WTC11 (cell line): Measurements from ENCODE around the gene MAPKAPK3. TPM values are rescaled to one million over a fixed set of nuclear protein-coding genes. Genes with fewer than 3 reads are reported as not detected.

Source experiments
- ATAC-seq: fragments of 200-7000 bp; cut with Tn5 transposase; 2 replicates; pipeline ENCODE4 v1.10.0; 2021; ENCODE audit warnings: mild to moderate bottlenecking, moderate library complexity
- CTCF ChIA-PET: fragments of 300-600 bp; sonication (Branson Sonifier 250); formaldehyde crosslinking; loops from one replicate; lab custom pipeline; 2021; ENCODE audit warnings: antibody characterized with exemption; lab: Charles Lee
- POLR2A ChIA-PET: fragments of 350-600 bp; sonication (Branson Sonifier 250); formaldehyde crosslinking; loops from one replicate; lab custom pipeline; 2021; ENCODE audit warnings: antibody characterized with exemption; lab: Charles Lee
- DNase-seq: peaks from one replicate; pipeline ENCODE4 v3.0.0; 2021; ENCODE audit warnings: low spot score
- H3K27ac Mint-ChIP-seq: 2 replicates; pipeline ENCODE4 v1.8.0; 2021; ENCODE audit warnings: mixed read lengths
- H3K27me3 Mint-ChIP-seq: 2 replicates; pipeline ENCODE4 v1.8.0; 2021; ENCODE audit warnings: low read depth, mild to moderate bottlenecking, moderate library complexity, mixed read lengths
- H3K36me3 Mint-ChIP-seq: 2 replicates; pipeline ENCODE4 v1.8.0; 2021; ENCODE audit warnings: mixed read lengths
- H3K4me1 Mint-ChIP-seq: 2 replicates; pipeline ENCODE4 v1.8.0; 2022; ENCODE audit warnings: mixed read lengths
- H3K4me3 Mint-ChIP-seq: 2 replicates; pipeline ENCODE4 v1.8.0; 2021; ENCODE audit warnings: mild to moderate bottlenecking, moderate library complexity, mixed read lengths
- H3K9me3 Mint-ChIP-seq: 2 replicates; pipeline ENCODE4 v1.8.0; 2021; ENCODE audit warnings: mixed read lengths
- ATF2 ChIP-seq: sonication (generic); formaldehyde crosslinking; IDR thresholded peaks from 2 replicates; pipeline ENCODE4 v1.8.1; 2022; ENCODE audit warnings: low read depth, missing genetic modification reagents, borderline replicate concordance
- CREM ChIP-seq: sonication (generic); formaldehyde crosslinking; IDR thresholded peaks from 2 replicates; pipeline ENCODE4 v1.8.1; 2022; ENCODE audit warnings: mild to moderate bottlenecking, missing genetic modification reagents, moderate library complexity
- ELF4 ChIP-seq: sonication (generic); formaldehyde crosslinking; IDR thresholded peaks from 2 replicates; pipeline ENCODE4 v1.8.1; 2022; ENCODE audit warnings: low read depth, mild to moderate bottlenecking, moderate library complexity, missing genetic modification reagents
- EMX1 ChIP-seq: fragments of 250-450 bp; sonication (Bioruptor Pico); IDR thresholded peaks from 2 replicates; pipeline ENCODE4 v1.8.0; 2021; ENCODE audit warnings: mild to moderate bottlenecking
- FOXJ3 ChIP-seq: sonication (generic); formaldehyde crosslinking; IDR thresholded peaks from 2 replicates; pipeline ENCODE4 v1.9.0; 2021; ENCODE audit warnings: missing genetic modification reagents, mild to moderate bottlenecking, borderline replicate concordance
- FOXK1 ChIP-seq: sonication (generic); formaldehyde crosslinking; IDR thresholded peaks from 2 replicates; pipeline ENCODE4 v1.8.0; 2022; ENCODE audit warnings: mild to moderate bottlenecking, moderate library complexity, missing genetic modification reagents
- HMGA2 ChIP-seq: fragments of 250-450 bp; sonication (Bioruptor Pico); IDR thresholded peaks from 2 replicates; pipeline ENCODE4 v1.4.0; 2021; ENCODE audit warnings: mild to moderate bottlenecking, moderate library complexity
- IRF2 ChIP-seq: sonication (generic); formaldehyde crosslinking; IDR thresholded peaks from 2 replicates; pipeline ENCODE4 v1.8.0; 2022; ENCODE audit warnings: low read depth, missing genetic modification reagents, borderline replicate concordance
- MYBL2 ChIP-seq: sonication (generic); formaldehyde crosslinking; IDR thresholded peaks from 2 replicates; pipeline ENCODE4 v1.8.1; 2023; ENCODE audit warnings: mild to moderate bottlenecking, moderate library complexity, missing genetic modification reagents
- NFATC4 ChIP-seq: fragments of 250-450 bp; sonication (Bioruptor Pico); IDR thresholded peaks from 2 replicates; pipeline ENCODE4 v1.9.0; 2021; ENCODE audit warnings: mild to moderate bottlenecking
- NR1H2 ChIP-seq: sonication (generic); formaldehyde crosslinking; IDR thresholded peaks from 2 replicates; pipeline ENCODE4 v1.9.0; 2021; ENCODE audit warnings: mild to moderate bottlenecking, moderate library complexity, missing genetic modification reagents
- PRRX2 ChIP-seq: fragments of 250-450 bp; sonication (Bioruptor Pico); IDR thresholded peaks from 2 replicates; pipeline ENCODE4 v1.8.0; 2021; ENCODE audit warnings: mild to moderate bottlenecking
- SOX15 ChIP-seq: fragments of 250-450 bp; sonication (Bioruptor Pico); IDR thresholded peaks from 2 replicates; pipeline ENCODE4 v1.9.0; 2021; ENCODE audit warnings: mild to moderate bottlenecking
- TEAD1 ChIP-seq: sonication (generic); formaldehyde crosslinking; IDR thresholded peaks from 2 replicates; pipeline ENCODE4 v1.8.0; 2022; ENCODE audit warnings: mild to moderate bottlenecking, missing genetic modification reagents
- TEAD4 ChIP-seq: sonication (generic); formaldehyde crosslinking; IDR thresholded peaks from 2 replicates; pipeline ENCODE4 v1.8.0; 2022; ENCODE audit warnings: mild to moderate bottlenecking, missing genetic modification reagents
- ZBTB21 ChIP-seq: sonication (generic); formaldehyde crosslinking; IDR thresholded peaks from 2 replicates; pipeline ENCODE4 v1.8.1; 2023; ENCODE audit warnings: mild to moderate bottlenecking, missing genetic modification reagents, borderline replicate concordance
- ZNF281 ChIP-seq: sonication (generic); formaldehyde crosslinking; IDR thresholded peaks from 2 replicates; pipeline ENCODE4 v1.8.0; 2023; ENCODE audit warnings: mild to moderate bottlenecking, missing genetic modification reagents
- ZNF423 ChIP-seq: fragments of 250-450 bp; sonication (Bioruptor Pico); IDR thresholded peaks from 2 replicates; pipeline ENCODE4 v2.1.2; 2022; ENCODE audit warnings: mild to moderate bottlenecking, moderate library complexity
- ZNF671 ChIP-seq: fragments of 250-450 bp; sonication (Bioruptor Pico); IDR thresholded peaks from 2 replicates; pipeline ENCODE4 v1.8.0; 2021; ENCODE audit warnings: mild to moderate bottlenecking
- total RNA-seq: library from RNA; stranded (reverse); gene quantifications from 3 replicates; pipeline ENCODE4 v1.2.3, GENCODE V29; 2021
- TF ChIP-seq, protein P1 (sequence below): sonication (generic); formaldehyde crosslinking; IDR thresholded peaks from 2 replicates; pipeline ENCODE4 v1.8.1; 2023; ENCODE audit warnings: mild to moderate bottlenecking, missing genetic modification reagents
- TF ChIP-seq, protein P2 (sequence below): fragments of 250-450 bp; sonication (Bioruptor Pico); IDR thresholded peaks from 2 replicates; pipeline ENCODE4 v1.8.0; 2021; ENCODE audit warnings: mild to moderate bottlenecking
- TF ChIP-seq, protein P3 (sequence below): sonication (generic); formaldehyde crosslinking; IDR thresholded peaks from 2 replicates; pipeline ENCODE4 v1.8.0; 2022; ENCODE audit warnings: mild to moderate bottlenecking, missing genetic modification reagents

MAPKAPK3 gene
- total RNA-seq, 1 experiment from 2014 or later = 60.2 TPM

DNA sequence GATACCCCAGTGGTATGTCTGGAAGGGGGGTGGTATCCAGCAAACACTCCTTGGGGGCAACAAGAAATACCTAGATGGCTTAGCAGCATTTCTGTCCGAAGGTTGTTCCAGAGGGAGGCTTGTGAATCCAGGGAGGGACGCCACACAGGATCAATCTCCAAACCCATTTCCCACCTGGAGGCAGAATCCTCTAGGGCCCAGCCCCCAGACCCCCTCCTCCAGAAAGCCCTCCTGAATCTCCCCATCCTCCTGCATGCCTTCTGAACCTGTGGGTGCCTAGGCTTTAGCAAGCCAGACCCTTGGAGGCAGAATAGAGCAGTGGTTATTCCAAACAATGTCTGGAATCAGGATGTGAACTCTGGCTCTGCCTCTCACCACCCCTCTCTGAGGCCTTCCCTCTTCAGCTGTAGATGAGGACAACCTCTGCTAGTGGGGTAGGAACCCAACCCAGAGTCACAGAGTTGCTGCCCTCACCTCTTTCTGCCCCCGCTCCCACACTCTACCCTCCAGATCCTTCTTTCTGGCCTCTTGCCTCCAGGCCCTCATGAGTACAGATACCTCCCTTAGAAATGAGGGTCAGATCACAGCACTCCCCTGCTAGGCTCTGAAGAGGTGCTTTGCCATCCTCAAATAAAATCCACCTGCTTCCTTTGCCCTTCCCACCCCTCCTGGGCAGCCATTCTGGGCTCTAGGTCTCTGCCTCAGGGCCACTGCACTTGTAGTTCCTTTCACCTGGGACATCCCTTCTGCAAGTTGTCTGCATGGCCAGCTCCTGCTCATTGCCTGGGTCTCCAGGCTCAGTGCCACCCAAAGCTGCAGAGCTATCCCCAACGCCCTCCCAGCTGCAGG, 13.5 kb upstream of the MAPKAPK3 start:
- H3K9me3 Mint-ChIP-seq = no peaks in the 10 kb centered on the region
- H3K36me3 Mint-ChIP-seq = no peaks in the 10 kb centered on the region
- POLR2A ChIA-PET = no interaction called here
- CTCF ChIA-PET = interaction anchor here (1.1 to 3.2 kb wide), 2 partner anchors 8 to 13 kb away, joined by 4 to 24 read pairs; partner anchors contain the start of gene CISH
- TF ChIP-seq FOXK1 (CRISPR knock-in tag) (no peak), MYBL2 (CRISPR knock-in tag) (no peak), SOX15 (CRISPR knock-in tag) (no peak), EMX1 (CRISPR knock-in tag) (no peak), ZBTB21 (no peak), TEAD4 (CRISPR knock-in tag) (no peak), TEAD1 (CRISPR knock-in tag) (no peak), NFATC4 (CRISPR knock-in tag) (no peak), ZNF423 (CRISPR knock-in tag) (no peak)
- TF ChIP-seq, protein P1, sequence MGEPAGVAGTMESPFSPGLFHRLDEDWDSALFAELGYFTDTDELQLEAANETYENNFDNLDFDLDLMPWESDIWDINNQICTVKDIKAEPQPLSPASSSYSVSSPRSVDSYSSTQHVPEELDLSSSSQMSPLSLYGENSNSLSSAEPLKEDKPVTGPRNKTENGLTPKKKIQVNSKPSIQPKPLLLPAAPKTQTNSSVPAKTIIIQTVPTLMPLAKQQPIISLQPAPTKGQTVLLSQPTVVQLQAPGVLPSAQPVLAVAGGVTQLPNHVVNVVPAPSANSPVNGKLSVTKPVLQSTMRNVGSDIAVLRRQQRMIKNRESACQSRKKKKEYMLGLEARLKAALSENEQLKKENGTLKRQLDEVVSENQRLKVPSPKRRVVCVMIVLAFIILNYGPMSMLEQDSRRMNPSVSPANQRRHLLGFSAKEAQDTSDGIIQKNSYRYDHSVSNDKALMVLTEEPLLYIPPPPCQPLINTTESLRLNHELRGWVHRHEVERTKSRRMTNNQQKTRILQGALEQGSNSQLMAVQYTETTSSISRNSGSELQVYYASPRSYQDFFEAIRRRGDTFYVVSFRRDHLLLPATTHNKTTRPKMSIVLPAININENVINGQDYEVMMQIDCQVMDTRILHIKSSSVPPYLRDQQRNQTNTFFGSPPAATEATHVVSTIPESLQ (CRISPR knock-in tag) = no peak
- no peak for ATAC-seq
- no peak for DNase-seq
- H3K27me3 Mint-ChIP-seq = peaks cover 3% of the 10 kb centered on the region
- H3K4me3 Mint-ChIP-seq = no peak overlapping the region
- H3K4me1 Mint-ChIP-seq = no peaks in the 10 kb centered on the region
- H3K27ac Mint-ChIP-seq = no peak overlapping the region

GRCh38 chr3:50604110-50604621, 12.8 kb upstream of the MAPKAPK3 start:
- H3K36me3 Mint-ChIP-seq = no peaks in the 10 kb centered on the region
- POLR2A ChIA-PET = no interaction called here
- CTCF ChIA-PET = interaction anchor here (0.8 kb wide), 1 partner anchor 12 kb away, joined by 3 read pairs; the partner anchor contains the start of gene MAPKAPK3
- H3K27me3 Mint-ChIP-seq = peaks cover 3% of the 10 kb centered on the region
- H3K9me3 Mint-ChIP-seq = no peaks in the 10 kb centered on the region
- DNase-seq (no peak), ATAC-seq (no peak)
- no peak overlapping the region for H3K4me3 Mint-ChIP-seq
- no peak for TF ChIP-seq ZNF423 (CRISPR knock-in tag)
- no peak for TF ChIP-seq HMGA2 (CRISPR knock-in tag)
- TF ChIP-seq ELF4 (CRISPR knock-in tag) = no peak
- no peak for TF ChIP-seq CREM
- TF ChIP-seq EMX1 (CRISPR knock-in tag) = no peak
- TF ChIP-seq ZNF671 (CRISPR knock-in tag) = no peak
- TF ChIP-seq FOXJ3 (CRISPR knock-in tag) = no peak
- TF ChIP-seq MYBL2 (CRISPR knock-in tag) = no peak
- TF ChIP-seq ATF2 (CRISPR knock-in tag) = no peak
- TF ChIP-seq, protein P2, sequence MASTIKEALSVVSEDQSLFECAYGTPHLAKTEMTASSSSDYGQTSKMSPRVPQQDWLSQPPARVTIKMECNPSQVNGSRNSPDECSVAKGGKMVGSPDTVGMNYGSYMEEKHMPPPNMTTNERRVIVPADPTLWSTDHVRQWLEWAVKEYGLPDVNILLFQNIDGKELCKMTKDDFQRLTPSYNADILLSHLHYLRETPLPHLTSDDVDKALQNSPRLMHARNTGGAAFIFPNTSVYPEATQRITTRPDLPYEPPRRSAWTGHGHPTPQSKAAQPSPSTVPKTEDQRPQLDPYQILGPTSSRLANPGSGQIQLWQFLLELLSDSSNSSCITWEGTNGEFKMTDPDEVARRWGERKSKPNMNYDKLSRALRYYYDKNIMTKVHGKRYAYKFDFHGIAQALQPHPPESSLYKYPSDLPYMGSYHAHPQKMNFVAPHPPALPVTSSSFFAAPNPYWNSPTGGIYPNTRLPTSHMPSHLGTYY = no peak
- TF ChIP-seq SOX15 (CRISPR knock-in tag) = no peak
- no peak for TF ChIP-seq NR1H2
- TF ChIP-seq, protein P3, sequence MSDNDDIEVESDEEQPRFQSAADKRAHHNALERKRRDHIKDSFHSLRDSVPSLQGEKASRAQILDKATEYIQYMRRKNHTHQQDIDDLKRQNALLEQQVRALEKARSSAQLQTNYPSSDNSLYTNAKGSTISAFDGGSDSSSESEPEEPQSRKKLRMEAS (CRISPR knock-in tag) = no peak
- TF ChIP-seq, protein P1 (CRISPR knock-in tag) = no peak
- TF ChIP-seq IRF2 (CRISPR knock-in tag) = no peak
- TF ChIP-seq ZNF281 (CRISPR knock-in tag) = no peak
- TF ChIP-seq PRRX2 (CRISPR knock-in tag) = no peak
- H3K4me1 Mint-ChIP-seq = no peaks in the 10 kb centered on the region
- no peak overlapping the region for H3K27ac Mint-ChIP-seq
